Left cardiac atrium (tissue), 4 donors: ENCODE measurements around the gene TCEAL9. TPM values are rescaled to one million over a fixed set of nuclear protein-coding genes. Genes with fewer than 3 reads are reported as not detected.
"Not testable (repeated sequence)": the region's sequence is repeated elsewhere in the genome, so short reads cannot be mapped to it uniquely, and the experiment has no call there.

Experiments
- ATAC-seq, 2 donors: fragments of 200-7000 bp; cut with Tn5 transposase; one replicate each; pipeline ENCODE4 v1.9.1; 2020; ENCODE audit warnings: mild to moderate bottlenecking in 2 of 2, moderate library complexity in 2 of 2
- DNase-seq: peaks from one replicate; pipeline ENCODE4 v3.0.0-alpha.2; 2020
- intact Hi-C, 2 donors: fragments of 100-400 bp; cut with DNase I; formaldehyde crosslinking; loops; one replicate each; pipeline versions ENCODE4 v1.14.1 to v1.15.1; 2022 to 2023
- long read RNA-seq: library from polyadenylated mRNA; unstranded; transcript quantifications from one replicate; pipeline ENCODE4 v2.0.0, GENCODE V29; 2021
- total RNA-seq, 2 donors: library from RNA; stranded (reverse); fragmentation: NEBNext Ultra II Directional; extraction: Animal tissue kit (Norgen Biotek cat#: 25700); gene quantifications; one replicate each; pipeline ENCODE4 v1.2.1, GENCODE V29; 2021
- donor health status: DM: no; HTN: yes; CAD: no.
- donor health status: DM: no; HTN: yes; CAD: no; lungs with severe emphysema.
- donor health status: DM: yes; HTN: yes; CAD: no.
- donor health status: Dilated cardiomyopathy.

The TCEAL9 gene, protein sequence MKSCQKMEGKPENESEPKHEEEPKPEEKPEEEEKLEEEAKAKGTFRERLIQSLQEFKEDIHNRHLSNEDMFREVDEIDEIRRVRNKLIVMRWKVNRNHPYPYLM
- total RNA-seq = 10 to 100 TPM; 28.6 to 42.1 TPM
- long read RNA-seq, transcript TCEAL9-202 (3 exons, 1,033 nt) = major isoform, 5 of 8 reads
- long read RNA-seq, partial matches to known transcripts = 0 of 8 reads
- long read RNA-seq, other reads (novel, unspliced or antisense) = 0 of 8 reads

DNA sequence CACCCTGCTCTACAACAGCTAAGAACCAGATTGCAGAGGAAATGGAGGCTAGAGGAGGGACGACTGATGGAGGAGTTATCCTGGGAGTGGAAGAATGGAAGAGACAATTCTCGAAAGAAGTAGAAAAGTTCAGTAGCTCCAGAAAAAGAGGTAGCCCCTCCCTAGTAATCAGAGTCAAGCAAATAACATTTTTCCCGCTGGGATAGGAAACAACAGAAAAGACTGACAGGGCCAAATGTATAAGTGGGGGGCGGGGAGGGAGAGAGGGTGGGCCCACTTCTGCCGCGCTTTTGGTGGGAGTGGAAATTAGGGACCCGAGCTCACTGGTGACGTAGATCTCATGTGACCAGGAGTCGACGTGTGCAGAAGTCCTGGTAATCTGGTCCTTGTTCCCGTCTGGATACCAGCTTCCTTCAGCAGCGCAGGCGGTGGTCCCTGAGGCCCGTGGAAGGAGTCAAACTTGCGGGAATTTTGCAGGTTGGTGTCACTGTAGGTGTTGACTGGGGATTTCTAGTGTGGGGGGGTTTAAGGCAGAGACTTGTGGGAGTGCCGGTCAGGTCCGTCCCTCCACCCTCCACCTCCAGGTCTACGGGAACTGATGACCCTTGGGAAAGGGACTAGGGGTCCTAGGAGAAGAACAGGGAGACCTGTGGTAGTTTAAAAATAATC, at the start of gene TCEAL9:
TCEAL9 (plus strand) TSS at position 377 of the 669 bp plus-strand sequence. CDS start 1,179 bp downstream, outside the sequence.
- peak; percentile 65 for DNase-seq
- ATAC-seq = peak; percentile 95 to 98
- intact Hi-C loops = no loop called here

DNA sequence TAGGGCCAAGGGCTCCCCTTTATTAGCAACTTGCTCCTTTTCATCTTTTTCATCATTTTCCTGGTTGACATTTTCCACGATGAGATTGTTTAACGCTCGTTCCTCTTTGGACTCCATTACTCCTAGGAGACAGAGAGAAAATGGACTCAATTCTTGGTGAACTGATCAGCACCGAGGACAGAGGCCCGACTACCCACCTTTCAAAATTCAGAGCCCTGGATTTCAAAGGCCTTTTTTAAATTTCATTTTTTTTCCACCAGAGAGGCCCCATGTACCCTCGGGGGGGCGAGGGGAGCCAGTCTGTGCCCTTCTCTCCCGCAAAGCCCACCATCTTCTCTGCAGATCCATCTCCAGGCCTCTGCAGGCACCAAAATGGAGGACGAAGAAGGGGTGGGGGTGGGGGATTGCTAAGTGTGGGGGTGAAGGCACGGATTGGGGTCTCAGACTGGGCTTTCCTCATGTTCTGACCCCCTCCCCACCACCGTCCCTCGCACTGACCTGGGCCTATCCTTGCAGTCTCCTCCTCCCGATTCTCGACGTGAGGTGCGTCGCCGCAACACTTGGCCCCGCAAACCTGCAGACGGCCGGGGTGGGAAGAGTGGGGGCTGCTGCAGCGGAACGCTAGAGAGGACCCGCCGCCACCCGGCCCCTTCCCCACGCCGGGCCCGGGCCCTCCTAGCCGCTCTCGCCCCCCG, 46.3 kb upstream of the TCEAL9 start:
- DNase-seq = no peak
- peak in 1 of 2 donors; percentile 23 for ATAC-seq
- intact Hi-C loops = no loop called here

DNA sequence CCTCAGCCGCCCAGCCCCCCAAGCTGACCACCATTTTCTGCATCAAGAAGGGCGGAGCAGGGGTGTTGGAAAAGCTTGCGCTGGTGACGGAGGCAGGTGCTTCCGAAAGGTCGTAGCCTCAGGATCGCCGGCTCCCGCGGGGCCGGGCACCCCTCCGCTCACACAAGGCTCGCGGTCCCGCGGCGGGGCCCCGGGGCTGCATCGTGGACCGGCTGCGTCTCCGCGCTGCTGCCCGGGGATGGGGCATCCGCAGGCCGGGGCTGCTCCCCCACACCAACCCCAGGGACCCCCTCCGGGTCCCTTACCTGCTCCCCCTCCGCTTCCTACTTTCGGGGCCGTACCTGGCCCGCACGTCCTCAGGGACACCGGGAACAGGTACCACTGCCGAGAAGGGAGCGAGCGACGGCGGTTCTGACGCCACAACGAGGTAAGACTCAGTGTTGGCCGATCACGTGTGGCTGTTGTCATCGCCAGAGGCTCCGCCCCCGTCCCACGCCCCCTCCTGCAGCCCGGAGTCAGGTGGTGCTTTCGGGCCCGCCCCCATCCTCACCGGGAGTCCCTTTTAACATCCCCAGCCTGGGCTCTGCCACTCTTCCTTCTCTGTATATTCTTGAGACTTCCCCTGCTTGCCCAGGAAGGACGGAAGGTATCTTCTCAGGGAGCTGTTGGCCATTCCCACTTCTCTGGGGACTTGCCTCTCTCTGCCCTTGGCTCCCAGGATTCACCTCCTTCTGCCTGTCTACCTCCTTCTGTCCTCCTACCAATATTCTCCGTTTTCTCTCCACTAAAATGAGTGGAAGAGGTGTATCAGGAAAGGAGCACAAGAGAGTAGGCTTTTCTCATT, 45.5 kb upstream of the TCEAL9 start, which contains the start of gene BEX2:
BEX2 (minus strand) TSS at position 436 of the 844 bp plus-strand sequence. CDS start 1,014 bp downstream, outside the sequence.
- intact Hi-C loops = no loop called here
- ATAC-seq (peak; percentile 93 to 98), DNase-seq (peak; percentile 71)

DNA sequence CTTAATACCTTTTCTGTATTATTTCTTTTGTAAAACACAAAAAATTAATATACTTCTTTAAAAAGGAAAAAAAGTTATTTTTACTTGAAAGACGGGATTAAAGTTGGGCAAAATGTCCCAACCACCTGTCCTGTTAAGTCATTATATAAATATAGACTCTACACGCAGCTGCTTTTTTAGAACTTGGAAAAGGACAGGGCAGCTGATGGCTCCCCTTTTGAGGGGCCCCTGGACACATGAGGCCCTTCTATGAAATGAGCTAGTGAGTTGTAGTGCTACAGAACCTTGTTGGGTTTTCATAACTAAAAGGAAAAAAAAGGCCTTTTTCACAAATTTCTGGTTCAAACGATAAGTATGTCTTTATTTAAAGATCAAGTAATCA, 44.9 kb upstream of the TCEAL9 start:
- DNase-seq = no peak
- ATAC-seq = no peak
- intact Hi-C loops = no loop called here

DNA sequence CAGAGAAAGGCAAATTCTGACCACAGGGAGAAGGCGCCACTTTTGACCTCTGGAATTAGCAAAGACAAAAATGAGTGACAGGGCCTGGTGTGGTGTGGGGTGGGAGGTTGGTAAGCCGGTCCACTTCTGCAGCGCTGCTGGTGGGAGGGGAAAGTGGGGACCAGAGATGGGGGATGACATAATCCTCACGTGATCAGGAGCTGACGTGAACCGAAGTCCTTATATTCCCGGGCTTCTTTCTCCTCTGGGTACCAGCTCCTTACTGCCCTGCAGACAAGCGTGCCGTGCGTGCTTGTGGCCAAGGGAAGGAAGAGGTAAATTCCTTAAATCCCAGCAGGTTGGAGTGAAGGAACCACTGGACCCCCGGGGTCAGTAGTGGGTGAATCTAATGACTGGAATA, 26.3 kb upstream of the TCEAL9 start, which contains the start of gene TCEAL7:
TCEAL7 (plus strand) TSS at position 249 of the 400 bp plus-strand sequence. CDS start 1,165 bp downstream, outside the sequence.
- ATAC-seq (peak; percentile 79 to 89), DNase-seq (no peak)
- intact Hi-C loops = no loop called here

DNA sequence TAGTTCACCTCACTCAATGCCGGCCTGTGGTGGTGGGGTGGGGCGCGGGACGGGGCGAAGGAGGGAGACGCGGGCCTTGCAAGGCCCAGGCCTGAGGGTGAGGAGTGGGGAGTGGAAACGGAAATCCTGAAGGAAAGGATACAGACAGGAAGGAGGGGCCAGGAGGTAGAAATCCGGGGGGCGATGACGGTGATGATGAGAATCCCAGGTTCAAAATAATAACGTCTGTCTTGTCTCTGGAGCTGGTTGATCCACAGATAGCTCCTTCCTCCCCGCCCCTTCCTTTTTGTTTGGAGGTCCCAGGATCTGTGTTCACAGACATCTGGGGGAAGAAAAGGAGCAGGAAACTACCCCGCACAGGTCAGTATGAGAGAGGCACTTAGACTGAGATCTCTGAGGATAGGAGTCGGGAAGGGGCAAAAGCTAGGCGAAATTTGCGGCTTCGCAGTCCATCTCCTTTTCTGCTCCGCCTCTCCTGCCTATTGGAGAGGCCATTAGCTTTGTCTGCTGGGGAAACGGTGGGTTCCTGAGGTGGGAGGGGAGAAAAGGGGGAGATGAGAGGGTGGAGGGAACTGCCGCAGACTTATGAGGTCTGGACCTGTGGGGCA, 25.5 kb upstream of the TCEAL9 start:
- ATAC-seq = peak in 1 of 2 donors; percentile 70
- no peak for DNase-seq
- intact Hi-C loops = no loop called here

DNA sequence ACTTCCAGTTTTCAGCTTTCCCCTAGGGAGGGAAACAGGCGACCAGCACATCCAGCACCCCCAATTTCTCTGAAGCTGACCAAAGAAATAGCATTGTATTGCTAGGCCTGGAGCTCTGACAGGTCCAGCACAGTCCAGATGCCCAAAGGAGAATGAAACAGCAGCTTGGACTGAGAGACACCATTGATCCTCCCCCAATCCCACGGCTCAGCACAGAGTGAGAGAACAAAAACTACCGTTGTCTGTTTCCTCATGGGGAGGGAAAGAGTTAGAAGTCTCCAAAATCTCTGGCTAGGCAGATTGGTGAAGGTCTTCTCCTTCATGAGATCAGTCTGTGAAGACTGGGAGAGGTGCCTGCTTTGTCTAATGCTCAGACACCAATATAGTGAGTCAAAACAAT, 17.6 kb upstream of the TCEAL9 start:
- intact Hi-C loops = no loop called here
- DNase-seq (no peak), ATAC-seq (no peak)

DNA sequence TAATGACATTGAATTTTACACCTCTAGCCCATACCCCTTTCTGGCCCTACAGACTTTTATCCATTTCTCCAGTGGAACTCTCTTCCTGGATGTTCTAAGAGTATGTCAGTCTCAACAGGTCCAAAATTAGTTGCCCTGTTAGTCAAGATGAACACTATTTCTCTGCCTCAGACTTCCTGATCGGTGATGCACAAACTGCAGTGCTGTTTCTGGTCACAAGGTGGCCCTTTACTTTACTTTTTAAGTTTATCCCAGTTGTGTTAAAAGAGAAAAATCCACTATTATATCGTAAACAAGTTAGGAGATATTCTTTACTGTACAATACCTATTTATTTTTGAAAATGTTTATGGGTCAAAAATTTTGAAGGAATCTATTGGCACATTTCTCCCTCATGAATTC, 13.2 kb upstream of the TCEAL9 start:
- intact Hi-C loops = loop anchor here (1.0 to 5.0 kb wide), 2 partner anchors 119 to 121 kb away; no protein-coding TSS in a partner anchor
- DNase-seq (no peak), ATAC-seq (no peak)

DNA sequence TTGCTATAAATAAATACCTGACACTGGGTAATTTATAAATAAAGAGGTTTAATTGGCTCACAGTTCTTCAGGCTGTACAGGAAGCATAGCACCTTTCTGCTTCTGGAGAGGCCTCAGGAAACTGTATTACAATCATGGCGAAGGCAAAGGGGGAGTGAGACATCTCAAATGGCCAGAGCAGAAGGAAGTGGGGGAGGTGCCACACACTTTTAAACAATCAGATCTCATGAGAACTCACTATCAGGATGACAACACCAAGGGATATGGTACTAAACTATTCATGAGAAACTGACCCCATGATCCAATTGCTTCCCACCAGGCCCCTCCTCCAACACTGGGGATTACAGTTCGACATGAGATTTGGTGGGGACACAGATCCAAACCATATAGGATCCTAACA, 11.7 kb upstream of the TCEAL9 start:
- intact Hi-C loops = loop anchor here in 1 of 2 donors (5.0 kb wide), 1 partner anchor 118 kb away; no protein-coding TSS in a partner anchor
- DNase-seq (no peak), ATAC-seq (no peak)

DNA sequence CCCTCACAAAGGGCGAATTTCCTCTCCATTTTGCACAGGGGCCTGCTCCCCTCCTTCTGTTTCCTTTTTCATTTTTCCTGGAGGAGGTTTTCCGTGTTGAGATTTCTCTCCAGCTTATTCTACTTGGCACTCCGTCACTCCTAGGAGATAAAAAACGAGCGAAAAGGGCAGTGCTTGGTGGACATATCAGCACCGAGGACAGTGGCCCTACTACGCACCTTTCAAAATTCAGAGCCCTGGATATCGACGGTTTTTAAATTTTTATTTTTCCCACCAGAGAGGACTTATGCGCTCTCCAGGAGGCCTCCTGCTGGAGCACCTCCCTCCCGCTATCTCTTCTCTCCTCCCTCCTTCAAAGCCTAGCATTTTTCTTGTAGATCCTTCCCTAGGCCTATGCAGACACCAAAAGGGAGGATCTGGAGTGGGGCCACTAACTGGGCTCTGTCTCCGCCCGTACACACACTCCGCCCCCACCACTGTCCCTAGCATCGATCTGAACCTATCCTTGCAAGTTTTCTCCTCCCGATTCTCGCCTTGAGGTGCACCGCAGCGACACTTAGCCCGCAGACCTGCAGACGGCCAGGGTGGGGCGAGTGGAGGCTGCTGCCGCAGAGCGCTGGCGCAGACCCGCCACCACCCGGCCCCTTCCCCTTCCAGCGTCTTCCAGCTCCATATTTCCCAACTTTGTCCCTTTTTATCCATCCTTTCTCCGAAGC, 8.5 kb upstream of the TCEAL9 start:
- intact Hi-C loops = no loop called here
- DNase-seq = no peak
- no peak for ATAC-seq

DNA sequence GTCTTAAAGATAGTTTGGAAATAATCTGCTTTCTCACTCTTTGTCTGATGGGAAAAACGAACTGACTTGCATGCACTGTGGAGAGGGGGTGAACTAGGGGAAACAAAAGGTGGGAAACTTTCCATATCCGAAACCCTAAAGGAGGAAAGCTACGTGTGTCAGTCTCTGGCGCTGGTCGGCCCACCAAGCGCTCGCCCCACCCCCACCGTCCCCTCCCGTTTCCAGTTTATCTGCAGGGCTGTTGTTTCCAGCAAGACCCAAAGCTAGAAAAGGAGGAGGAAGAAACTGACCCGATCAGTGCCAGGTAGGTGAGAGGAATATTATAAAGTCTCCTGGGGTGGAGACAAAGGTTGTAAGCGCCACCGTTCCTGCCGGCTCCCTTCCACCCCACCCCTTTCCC, 552 bp downstream of the TCEAL9 start:
- ATAC-seq = peak; percentile 79 to 80
- peak; percentile 32 for DNase-seq
- intact Hi-C loops = no loop called here

DNA sequence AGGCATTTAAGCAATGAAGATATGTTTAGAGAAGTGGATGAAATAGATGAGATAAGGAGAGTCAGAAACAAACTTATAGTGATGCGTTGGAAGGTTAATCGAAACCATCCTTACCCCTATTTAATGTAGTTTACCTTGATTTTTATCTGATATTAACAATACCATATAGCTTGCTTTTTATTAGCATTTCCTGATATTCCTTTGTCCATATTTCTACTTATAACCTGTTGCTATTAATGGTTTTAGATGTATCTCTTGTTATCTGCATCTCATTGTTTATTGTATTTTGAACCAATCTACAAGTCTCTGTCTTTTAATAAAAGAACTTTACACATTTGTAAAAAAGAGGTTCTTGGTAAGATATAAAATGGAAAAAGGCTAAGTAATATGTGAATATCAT, 1.6 kb downstream of the TCEAL9 start:
- DNase-seq = no peak
- ATAC-seq = no peak
- intact Hi-C loops = no loop called here

DNA sequence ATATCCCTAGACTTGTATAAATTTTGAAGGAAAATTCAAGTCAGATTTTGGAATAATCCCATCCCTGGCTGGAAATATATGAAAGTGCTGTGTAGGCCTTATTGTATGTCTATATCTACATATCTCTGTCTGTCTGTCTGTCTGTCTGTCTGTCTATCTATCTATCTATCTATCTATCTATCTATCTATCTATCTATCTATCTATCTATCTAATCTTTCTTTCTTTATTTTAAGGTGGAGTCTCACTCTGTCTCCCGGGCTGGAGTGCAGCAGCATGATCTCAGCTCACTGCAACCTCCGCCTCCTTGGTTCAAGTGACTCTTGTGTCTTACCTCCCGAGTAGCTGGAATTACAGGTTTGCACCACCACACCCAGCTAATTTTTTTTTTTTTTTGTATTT, 3.3 kb downstream of the TCEAL9 start:
- DNase-seq, intact Hi-C loops, ATAC-seq: not testable (repeated sequence)

DNA sequence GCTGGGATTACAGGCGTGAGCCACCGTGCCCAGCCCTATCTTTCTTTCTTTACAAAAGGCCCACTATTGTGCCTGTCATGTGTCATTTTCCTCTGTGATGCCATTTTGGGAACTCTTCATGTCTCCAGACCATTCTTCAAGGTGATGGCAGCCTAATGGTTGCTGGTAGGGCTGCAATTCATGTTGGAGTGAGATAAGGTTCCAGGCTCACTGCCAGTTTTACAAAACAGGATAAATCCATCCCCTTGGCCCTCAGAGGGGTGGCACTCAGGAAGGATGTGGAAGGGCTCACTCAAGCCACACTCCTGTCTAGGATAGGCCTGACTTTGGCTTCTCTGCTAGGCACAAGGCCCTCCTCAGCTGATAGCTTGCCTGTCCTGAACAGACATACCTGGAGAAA, 3.8 kb downstream of the TCEAL9 start:
- no peak for DNase-seq
- intact Hi-C loops = no loop called here
- ATAC-seq = peak in 1 of 2 donors; percentile 21

DNA sequence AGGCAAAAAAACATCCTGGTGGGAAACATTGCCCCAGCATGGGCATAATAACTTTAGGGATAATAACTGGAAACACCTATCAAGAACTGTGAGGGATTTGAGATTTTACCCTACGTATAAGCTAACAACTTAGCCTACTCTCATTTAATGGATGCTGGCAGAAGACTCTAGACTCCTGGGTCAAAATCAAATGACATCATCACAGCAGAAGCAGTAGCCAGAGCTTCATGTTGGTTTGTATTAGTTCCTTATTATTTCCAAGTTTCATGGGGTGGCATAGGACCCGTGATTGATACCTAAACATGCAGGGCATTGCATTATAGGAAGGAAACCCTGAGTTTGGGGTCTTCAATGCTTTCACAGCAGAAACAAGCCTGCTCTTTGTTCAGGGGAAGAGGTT, 4.6 kb downstream of the TCEAL9 start:
- intact Hi-C loops = no loop called here
- ATAC-seq (no peak), DNase-seq (no peak)

DNA sequence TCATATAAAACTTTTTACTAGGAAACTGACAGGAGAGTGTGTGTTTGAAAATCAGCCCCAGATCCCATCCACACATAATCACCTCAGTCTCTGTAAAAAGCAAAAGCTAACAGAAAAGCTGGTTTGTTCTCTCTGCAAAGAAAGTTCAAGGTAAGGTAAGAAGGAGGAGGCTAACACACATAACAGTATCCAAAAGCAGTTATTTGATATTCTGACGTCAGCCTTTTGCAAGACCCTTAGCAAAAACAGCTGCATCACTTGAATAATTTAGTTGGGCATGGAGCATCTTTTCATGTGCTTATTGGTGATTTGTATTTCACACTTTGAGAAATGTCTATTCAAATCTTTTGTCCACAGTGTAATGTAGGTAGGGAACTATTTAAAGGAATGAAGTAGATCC, 5.5 kb downstream of the TCEAL9 start:
- DNase-seq (no peak), ATAC-seq (no peak)

DNA sequence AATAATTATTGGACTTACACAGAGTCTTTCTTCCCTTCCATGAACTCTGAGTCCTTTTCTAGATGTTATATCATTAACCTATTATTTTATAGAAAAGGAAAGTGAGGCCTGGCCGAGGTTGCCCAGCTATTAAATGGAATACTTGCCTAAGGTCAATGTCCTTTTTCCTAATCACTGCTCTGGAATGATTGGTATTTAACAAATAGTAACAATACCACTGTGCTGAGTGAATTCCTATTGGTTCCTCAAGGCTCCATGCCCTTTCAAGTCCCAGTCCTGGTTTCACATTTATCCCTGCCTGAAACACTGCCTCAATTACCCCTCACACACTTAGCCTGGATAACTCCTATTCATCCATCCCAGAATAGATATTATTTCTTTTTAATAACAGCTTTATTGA, 6.2 kb downstream of the TCEAL9 start:
- intact Hi-C loops = no loop called here
- ATAC-seq = no peak
- DNase-seq = no peak

More for the DNA sequence above, 5.5 kb downstream of the TCEAL9 start:
- intact Hi-C loops = no loop called here

DNA sequence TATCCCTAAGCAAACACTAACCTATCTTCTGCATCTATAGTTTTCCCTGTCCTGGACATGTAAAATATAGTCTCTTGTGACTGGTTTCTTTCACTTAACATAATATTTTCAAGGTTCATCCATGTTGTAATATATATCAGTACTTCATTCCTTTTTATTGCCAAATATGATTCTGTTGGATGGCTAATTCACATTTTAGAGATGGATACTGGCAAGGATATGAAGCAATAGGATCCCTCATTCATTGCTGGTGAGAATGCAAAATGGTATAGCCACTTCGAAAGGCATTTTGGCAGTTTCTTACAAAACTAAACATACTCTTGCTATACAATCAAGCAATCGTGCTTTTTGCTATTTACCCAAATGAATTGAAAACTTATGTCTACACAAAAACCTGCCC, 6.7 kb downstream of the TCEAL9 start:
- intact Hi-C loops = no loop called here
- no peak for ATAC-seq
- no peak for DNase-seq
